Spinal cord (tissue), 10 donors: ENCODE measurements around the gene DIP2C. TPM values are rescaled to one million over a fixed set of nuclear protein-coding genes. Genes with fewer than 3 reads are reported as not detected.
A peak's percentile ranks its signal among the peaks of the same experiment; 100 is the strongest.
"Not testable (repeated sequence)": the region's sequence is repeated elsewhere in the genome, so short reads cannot be mapped to it uniquely, and the experiment has no call there.

Source experiments
- DNase-seq, 6 donors: peaks; one replicate each; pipeline versions ENCODE4 v3.0.0 to v3.0.0-alpha.2; 2013 to 2015; ENCODE audit warnings: low spot score in 6 of 6, low read depth in 4 of 6
- H3K27ac ChIP-seq: one replicate; pipeline ENCODE4 v1.5.1; 2013; ENCODE audit warnings: low read depth, low read length, control low read depth
- H3K27me3 ChIP-seq: one replicate; pipeline ENCODE4 v1.6.1; 2013; ENCODE audit warnings: low read length; ENCODE audit not compliant: control insufficient read depth, insufficient read depth
- H3K36me3 ChIP-seq: one replicate; pipeline ENCODE4 v1.6.1; 2013; ENCODE audit warnings: low read length; ENCODE audit not compliant: control insufficient read depth, insufficient read depth
- H3K4me1 ChIP-seq: one replicate; pipeline ENCODE4 v1.6.1; 2013; ENCODE audit warnings: low read length; ENCODE audit not compliant: control insufficient read depth, insufficient read depth
- H3K4me3 ChIP-seq: one replicate; pipeline ENCODE4 v1.5.1; 2013; ENCODE audit warnings: low read depth, low read length, control low read depth
- H3K9me3 ChIP-seq: one replicate; pipeline ENCODE4 v1.6.1; 2013; ENCODE audit warnings: low read length; ENCODE audit not compliant: control insufficient read depth, insufficient read depth
- WGBS: methylation state at CpG from one replicate; pipeline ENCODE4 v1.1.5; 2013; ENCODE audit warnings: missing lambda C conversion rate; ENCODE audit not compliant: insufficient coverage; 5-methylcytosine and 5-hydroxymethylcytosine counted together
- polyA plus RNA-seq, 2 donors: library from polyadenylated mRNA; unstranded; fragments of 120-200 nt; gene quantifications; one replicate each; pipeline ENCODE4 v1.2.1, GENCODE V29; 2013; ENCODE audit not compliant: insufficient read length in 2 of 2
- total RNA-seq, 2 donors: library from RNA; depleted of rRNA in 1 of 2; stranded (reverse); fragments of 120-200 nt in 1 of 2; fragments of >200 nt in 1 of 2; gene quantifications; one replicate each; pipeline versions ENCODE4 v1.2.3 to v1.2.4, GENCODE V29; 2013 to 2014
- donor health status: healthy.

DIP2C gene
- total and polyA plus RNA-seq, 4 donors = 15.4 to 36.3 (median 29.3) TPM

GRCh38 chr10:588246-589165 lies 101.0 kb downstream of the DIP2C start:
- Histone ChIP-seq H3K36me3 (peaks cover 3% of the 10 kb centered on the region), H3K4me1 (peaks cover 18% of the 10 kb centered on the region), H3K27me3 (no peaks in the 10 kb centered on the region), H3K27ac (no peak overlapping the region), H3K9me3 (no peaks in the 10 kb centered on the region), H3K4me3 (no peak overlapping the region)
- no peak for DNase-seq
- WGBS = 78% methylated on average over 25 of the region's 27 CpGs

GRCh38 chr10:586716-587115 lies 102.8 kb downstream of the DIP2C start:
- Histone ChIP-seq H3K36me3 (peaks cover 3% of the 10 kb centered on the region), H3K4me3 (no peak overlapping the region), H3K9me3 (no peaks in the 10 kb centered on the region), H3K27me3 (no peaks in the 10 kb centered on the region), H3K27ac (no peak overlapping the region), H3K4me1 (peaks cover 24% of the 10 kb centered on the region)
- 96% methylated on average over 11 of the region's 11 CpGs for WGBS
- DNase-seq = no peak

- 72% methylated on average over 7 of the region's 9 CpGs for WGBS
- Histone ChIP-seq H3K4me3 (no peak overlapping the region), H3K36me3 (peaks cover 3% of the 10 kb centered on the region), H3K4me1 (peaks cover 24% of the 10 kb centered on the region), H3K27me3 (no peaks in the 10 kb centered on the region), H3K9me3 (no peaks in the 10 kb centered on the region), H3K27ac (no peak overlapping the region)
- DNase-seq = no peak
Observed at GRCh38 chr10:586151-586550, 103.3 kb downstream of the DIP2C start.

- Histone ChIP-seq H3K4me3 (no peak overlapping the region), H3K27me3 (no peaks in the 10 kb centered on the region), H3K4me1 (peaks cover 24% of the 10 kb centered on the region), H3K9me3 (no peaks in the 10 kb centered on the region), H3K27ac (no peak overlapping the region), H3K36me3 (peaks cover 3% of the 10 kb centered on the region)
- WGBS = 96% methylated on average over 5 of the region's 7 CpGs
- no peak for DNase-seq
Observed at GRCh38 chr10:585502-585901, 104.0 kb downstream of the DIP2C start.

DNA sequence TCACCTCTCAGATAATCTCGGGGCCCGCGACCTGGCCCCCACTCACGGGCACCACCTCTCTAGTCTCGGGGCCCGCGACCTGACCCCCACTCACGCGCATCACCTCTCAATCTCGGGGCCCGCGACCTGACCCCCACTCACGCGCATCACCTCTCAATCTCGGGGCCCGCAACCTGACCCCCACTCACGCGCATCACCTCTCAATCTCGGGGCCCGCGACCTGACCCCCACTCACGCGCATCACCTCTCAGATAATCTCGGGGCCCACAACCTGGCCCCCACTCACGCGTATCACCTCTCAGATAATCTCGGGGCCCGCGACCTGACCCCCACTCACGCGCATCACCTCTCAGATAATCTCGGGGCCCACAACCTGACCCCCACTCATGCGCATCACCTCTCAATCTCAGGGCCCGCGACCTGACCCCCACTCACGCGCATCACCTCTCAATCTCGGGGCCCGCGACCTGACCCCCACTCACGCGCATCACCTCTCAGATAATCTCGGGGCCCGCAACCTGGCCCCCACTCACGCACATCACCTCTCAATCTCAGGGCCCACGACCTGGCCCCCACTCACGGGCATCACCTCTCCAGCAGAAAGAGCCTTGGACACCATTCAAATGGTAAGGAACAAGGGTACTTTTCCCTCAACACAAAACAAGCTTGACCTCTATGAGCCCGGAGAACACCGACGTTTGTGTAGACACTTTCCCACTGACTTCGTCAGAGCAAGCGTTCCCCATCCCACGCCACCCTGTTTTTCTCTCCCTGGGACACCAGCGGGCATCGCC lies 104.8 kb downstream of the DIP2C start:
- H3K4me3 ChIP-seq, H3K27me3 ChIP-seq, H3K27ac ChIP-seq, H3K36me3 ChIP-seq, DNase-seq, H3K9me3 ChIP-seq: not testable (repeated sequence)
- H3K4me1 ChIP-seq = peaks cover 24% of the 10 kb centered on the region
- WGBS = 97% methylated on average over 23 of the region's 55 CpGs

DNA sequence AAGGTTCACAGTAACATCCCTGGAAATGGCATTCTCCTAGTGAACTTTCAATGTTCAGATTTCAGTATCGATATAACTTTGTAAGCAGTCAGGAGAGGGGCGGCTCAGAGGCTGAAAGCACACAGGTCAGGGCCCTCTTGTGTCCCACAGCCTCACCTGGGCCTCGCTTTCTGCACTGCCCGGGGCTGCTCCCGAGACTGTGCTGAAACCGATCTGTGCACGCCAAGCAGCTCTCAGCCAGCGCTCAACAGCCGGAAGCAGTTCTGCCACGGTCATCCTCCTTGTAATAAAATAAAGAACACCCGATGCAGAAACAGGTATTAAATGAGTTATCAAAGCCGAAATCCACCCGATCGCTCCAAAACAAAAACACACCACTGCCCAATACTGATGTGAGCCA lies 106.0 kb downstream of the DIP2C start:
- H3K4me3 ChIP-seq = no peak overlapping the region
- no peaks in the 10 kb centered on the region for H3K9me3 ChIP-seq
- H3K4me1 ChIP-seq = peaks cover 19% of the 10 kb centered on the region
- no peaks in the 10 kb centered on the region for H3K27me3 ChIP-seq
- DNase-seq = no peak
- 83% methylated on average over 14 of the region's 14 CpGs for WGBS
- H3K36me3 ChIP-seq = peaks cover 1% of the 10 kb centered on the region
- H3K27ac ChIP-seq = no peak overlapping the region

GRCh38 chr10:581776-582330 lies 107.6 kb downstream of the DIP2C start:
- H3K27me3 ChIP-seq = no peaks in the 10 kb centered on the region
- no peak overlapping the region for H3K27ac ChIP-seq
- H3K4me1 ChIP-seq = peaks cover 15% of the 10 kb centered on the region
- H3K9me3 ChIP-seq = no peaks in the 10 kb centered on the region
- no peak overlapping the region for H3K4me3 ChIP-seq
- 81% methylated on average over 12 of the region's 14 CpGs for WGBS
- DNase-seq = no peak
- no peaks in the 10 kb centered on the region for H3K36me3 ChIP-seq

DNA sequence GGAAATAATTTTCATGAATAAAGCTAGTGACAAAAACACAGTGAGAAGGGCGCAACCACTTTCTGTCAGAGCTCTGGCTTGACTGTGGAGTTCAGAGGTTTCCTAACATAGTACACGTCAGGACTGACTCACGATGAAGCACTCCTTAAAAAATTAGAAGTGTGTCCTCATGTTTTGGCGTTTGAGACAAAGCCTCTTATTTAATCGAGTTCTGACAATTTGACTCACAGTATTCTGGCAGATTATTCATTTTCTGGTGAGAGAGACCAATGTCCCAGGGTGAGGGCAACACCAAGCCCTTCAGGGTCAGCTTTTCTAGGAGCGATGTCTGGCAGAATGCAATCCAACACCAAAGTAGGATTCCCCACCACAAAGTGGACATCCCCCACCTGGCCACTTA lies 108.7 kb downstream of the DIP2C start:
- no peaks in the 10 kb centered on the region for H3K9me3 ChIP-seq
- WGBS = 86% methylated on average over 4 of the region's 6 CpGs
- H3K36me3 ChIP-seq = no peaks in the 10 kb centered on the region
- H3K4me1 ChIP-seq = peaks cover 16% of the 10 kb centered on the region
- H3K4me3 ChIP-seq = no peak overlapping the region
- DNase-seq = no peak
- no peaks in the 10 kb centered on the region for H3K27me3 ChIP-seq
- peak overlapping the region; percentile 45 for H3K27ac ChIP-seq

GRCh38 chr10:576130-576465 lies 113.4 kb downstream of the DIP2C start:
- no peak for DNase-seq
- no peak overlapping the region for H3K27ac ChIP-seq

More at GRCh38 chr10:576130-576465, 113.4 kb downstream of the DIP2C start:
- Histone ChIP-seq H3K4me1 (peaks cover 33% of the 10 kb centered on the region), H3K9me3 (no peaks in the 10 kb centered on the region), H3K36me3 (no peaks in the 10 kb centered on the region), H3K27me3 (no peaks in the 10 kb centered on the region), H3K4me3 (no peak overlapping the region)
- WGBS = 68% methylated on average over 7 of the region's 10 CpGs
